ENCODE measurements around the gene KDM6B.
A peak's percentile ranks its signal among the peaks of the same experiment; 100 is the strongest.

KDM6B gene

DNA sequence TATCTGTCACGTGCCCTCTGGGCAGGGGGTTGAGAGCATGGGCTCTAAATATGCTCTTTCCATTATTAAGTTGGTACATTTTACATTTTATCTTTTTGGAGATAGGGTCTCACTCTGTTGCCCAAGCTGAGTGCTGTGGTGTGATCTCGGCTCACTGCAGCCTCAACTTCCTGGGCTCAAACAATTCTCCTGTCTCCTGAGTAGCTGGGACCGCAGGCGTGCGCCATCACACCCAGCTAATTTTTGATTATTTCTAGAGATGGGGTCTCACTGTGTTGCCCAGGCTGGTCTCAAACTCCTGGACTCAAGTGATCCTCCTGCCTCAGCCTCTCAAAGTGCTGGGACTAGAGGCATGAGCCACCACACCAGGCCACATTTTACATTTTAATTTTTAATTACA lies 43.9 kb upstream of the KDM6B start:
- peak; percentile 72 for TF ChIP-seq ZNF121 (tag by site-specific recombination; IDR thresholded peaks at IDR 0.05)
- no peak for TF ChIP-seq ZNF837 (tag by site-specific recombination; IDR thresholded peaks at IDR 0.05)
- H3K4me3 ChIP-seq (ENCODE audit: low read depth, low read length), result no peak overlapping the region
- POLR2A ChIA-PET, result no interaction called here
- CTCF ChIA-PET, result interaction anchor here (0.7 kb wide), 1 partner anchor 268 kb away, joined by 4 read pairs; no protein-coding TSS in a partner anchor
- no peaks in the 10 kb centered on the region for H3K36me3 ChIP-seq (ENCODE audit: control insufficient read depth in 2 of 2, insufficient read depth in 1 of 2, low read length in 2 of 2)
- H3K9me3 ChIP-seq (ENCODE audit: control insufficient read depth, insufficient read depth, low read depth, low read length), result no peaks in the 10 kb centered on the region
- no peak overlapping the region for H3K27ac ChIP-seq (ENCODE audit: extremely low read depth, low read depth, low read length)
- no peaks in the 10 kb centered on the region for H3K4me1 ChIP-seq (ENCODE audit: control insufficient read depth, insufficient read depth, low read length)

DNA sequence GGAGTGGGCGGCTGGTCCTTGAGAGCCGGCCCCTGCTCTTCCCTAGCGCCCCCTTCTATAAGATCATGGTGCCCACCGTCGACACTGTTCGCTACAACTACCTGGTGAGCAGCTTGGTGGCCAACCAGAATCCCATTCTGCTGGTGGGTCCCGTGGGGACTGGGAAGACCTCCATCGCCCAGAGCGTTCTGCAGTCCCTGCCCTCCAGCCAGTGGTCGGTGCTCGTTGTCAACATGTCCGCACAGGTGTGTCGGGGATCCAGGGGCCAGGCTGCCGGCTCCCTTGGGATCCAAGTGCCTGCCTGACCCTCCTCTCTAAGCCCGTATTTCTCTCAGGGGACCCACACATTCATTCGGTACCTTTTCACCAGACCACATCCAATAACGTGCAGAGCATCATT lies 41.4 kb upstream of the KDM6B start:
- TF ChIP-seq, protein P1, sequence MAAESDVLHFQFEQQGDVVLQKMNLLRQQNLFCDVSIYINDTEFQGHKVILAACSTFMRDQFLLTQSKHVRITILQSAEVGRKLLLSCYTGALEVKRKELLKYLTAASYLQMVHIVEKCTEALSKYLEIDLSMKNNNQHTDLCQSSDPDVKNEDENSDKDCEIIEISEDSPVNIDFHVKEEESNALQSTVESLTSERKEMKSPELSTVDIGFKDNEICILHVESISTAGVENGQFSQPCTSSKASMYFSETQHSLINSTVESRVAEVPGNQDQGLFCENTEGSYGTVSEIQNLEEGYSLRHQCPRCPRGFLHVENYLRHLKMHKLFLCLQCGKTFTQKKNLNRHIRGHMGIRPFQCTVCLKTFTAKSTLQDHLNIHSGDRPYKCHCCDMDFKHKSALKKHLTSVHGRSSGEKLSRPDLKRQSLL (tag by site-specific recombination; IDR thresholded peaks at IDR 0.05), result no peak
- no peak for TF ChIP-seq PATZ1 (tag by site-specific recombination; IDR thresholded peaks at IDR 0.05)
- no peak for TF ChIP-seq MZF1 (tag by site-specific recombination; IDR thresholded peaks at IDR 0.05; ENCODE audit: borderline replicate concordance)
- TF ChIP-seq ZNF837 (tag by site-specific recombination; IDR thresholded peaks at IDR 0.05), result no peak
- no peak for TF ChIP-seq ZNF785 (tag by site-specific recombination; IDR thresholded peaks at IDR 0.05)
- TF ChIP-seq ZNF24 (tag by site-specific recombination; IDR thresholded peaks at IDR 0.05), result no peak
- TF ChIP-seq FEZF1 (tag by site-specific recombination; IDR thresholded peaks at IDR 0.05), result no peak
- ChIA-PET POLR2A (no interaction called here), CTCF (no interaction called here)
- Histone ChIP-seq H3K4me1 (ENCODE audit: control insufficient read depth, insufficient read depth, low read length) (no peaks in the 10 kb centered on the region), H3K27ac (ENCODE audit: extremely low read depth, low read depth, low read length) (no peak overlapping the region), H3K9me3 (ENCODE audit: control insufficient read depth, insufficient read depth, low read depth, low read length) (no peaks in the 10 kb centered on the region), H3K4me3 (ENCODE audit: low read depth, low read length) (no peak overlapping the region), H3K36me3 (ENCODE audit: control insufficient read depth in 2 of 2, insufficient read depth in 1 of 2, low read length in 2 of 2) (no peaks in the 10 kb centered on the region)

GRCh38 chr17:7794075-7794663 lies 39.8 kb upstream of the KDM6B start:
- CTCF ChIA-PET, result interaction anchor here (0.6 kb wide), 2 partner anchors 185 to 260 kb away, joined by 3 read pairs; no protein-coding TSS in a partner anchor

GRCh38 chr17:7797976-7798375 lies 36.0 kb upstream of the KDM6B start:
- POLR2A ChIA-PET, result no interaction called here
- no peaks in the 10 kb centered on the region for H3K4me1 ChIP-seq (ENCODE audit: control insufficient read depth, insufficient read depth, low read length)
- H3K9me3 ChIP-seq (ENCODE audit: control insufficient read depth, insufficient read depth, low read depth, low read length), result no peaks in the 10 kb centered on the region
- TF ChIP-seq ZNF629 (tag by site-specific recombination; IDR thresholded peaks at IDR 0.05) (no peak), ZNF184 (tag by site-specific recombination; IDR thresholded peaks at IDR 0.05) (no peak), ZNF37A (tag by site-specific recombination; IDR thresholded peaks at IDR 0.05) (no peak), KLF8 (tag by site-specific recombination; IDR thresholded peaks at IDR 0.05) (no peak), ZEB2 (tag by site-specific recombination; IDR thresholded peaks at IDR 0.05) (no peak), ZNF416 (tag by site-specific recombination; IDR thresholded peaks at IDR 0.05) (no peak), TRIM28 (IDR thresholded peaks at IDR 0.05; ENCODE audit: borderline replicate concordance, low read length) (no peak), ZSCAN18 (tag by site-specific recombination; IDR thresholded peaks at IDR 0.05) (no peak)
- no peak overlapping the region for H3K27ac ChIP-seq (ENCODE audit: extremely low read depth, low read depth, low read length)
- CTCF ChIA-PET, result interaction anchor here (0.6 to 2.2 kb wide), 3 partner anchors 23 to 55 kb away, joined by 3 to 10 read pairs (median 6); no protein-coding TSS in a partner anchor
- no peaks in the 10 kb centered on the region for H3K36me3 ChIP-seq (ENCODE audit: control insufficient read depth in 2 of 2, insufficient read depth in 1 of 2, low read length in 2 of 2)
- H3K4me3 ChIP-seq (ENCODE audit: low read depth, low read length), result no peak overlapping the region

More at GRCh38 chr17:7794075-7794663, 39.8 kb upstream of the KDM6B start:
- TF ChIP-seq ZIC2 (tag by site-specific recombination; IDR thresholded peaks at IDR 0.05) (peak; percentile 78), ZNF426 (tag by site-specific recombination; IDR thresholded peaks at IDR 0.05) (no peak), KLF10 (tag by site-specific recombination; IDR thresholded peaks at IDR 0.05) (no peak), ZSCAN16 (tag by site-specific recombination; IDR thresholded peaks at IDR 0.05) (no peak)
- Histone ChIP-seq H3K9me3 (ENCODE audit: control insufficient read depth, insufficient read depth, low read depth, low read length) (no peaks in the 10 kb centered on the region), H3K4me1 (ENCODE audit: control insufficient read depth, insufficient read depth, low read length) (no peaks in the 10 kb centered on the region), H3K27ac (ENCODE audit: extremely low read depth, low read depth, low read length) (no peak overlapping the region), H3K36me3 (ENCODE audit: control insufficient read depth in 2 of 2, insufficient read depth in 1 of 2, low read length in 2 of 2) (no peaks in the 10 kb centered on the region), H3K4me3 (ENCODE audit: low read depth, low read length) (no peak overlapping the region)
- POLR2A ChIA-PET, result interaction anchor here (1.5 kb wide), 1 partner anchor 47 kb away, joined by 3 read pairs; no protein-coding TSS in a partner anchor
